ENCODE measurements around the gene CST7. TPM values are rescaled to one million over a fixed set of nuclear protein-coding genes. Genes with fewer than 3 reads are reported as not detected.

CST7 gene
- total and polyA plus RNA-seq, 2 experiments from 2014 or later = not detected

GRCh38 chr20:24942679-24943078 is 6.4 kb upstream of the CST7 start:
- Mint-ChIP-seq H3K27me3 (ENCODE audit: insufficient read depth, low read depth, poor library complexity) (peaks cover 2% of the 10 kb centered on the region), H3K9me3 (peaks cover 58% of the 10 kb centered on the region), H3K4me1 (no peaks in the 10 kb centered on the region), H3K36me3 (ENCODE audit: low read depth) (0 out of 3 replicates have a peak, but pooled peaks cover 5% of the 10 kb centered on the region), H3K4me3 (no peak overlapping the region), H3K27ac (no peak overlapping the region)
- Histone ChIP-seq H3F3A (replicated peaks; ENCODE audit: low read depth) (no peaks in the 10 kb centered on the region), H3K4me2 (no peak overlapping the region), H3K36me3 (ENCODE audit: insufficient read depth) (no peaks in the 10 kb centered on the region; the same call in 1 of the 2 replicates), H2AFZ (no peak overlapping the region), H3K4me3 (no peak overlapping the region), H3K27me3 (ENCODE audit: insufficient read depth) (no peaks in the 10 kb centered on the region), H3K79me2 (replicated peaks; ENCODE audit: insufficient read depth) (no peaks in the 10 kb centered on the region), H4K20me1 (replicated peaks; ENCODE audit: insufficient read depth) (no peaks in the 10 kb centered on the region), H3K4me1 (ENCODE audit: insufficient read depth) (no peaks in the 10 kb centered on the region), H3K27ac (ENCODE audit: low read depth) (no peak overlapping the region), H3K9me2 (ENCODE audit: insufficient read depth) (no peaks in the 10 kb centered on the region)
- DNase-seq (ENCODE audit: low spot score) = no peak
- TF ChIP-seq CTCF (conservative IDR thresholded peaks at IDR 0.05; ENCODE audit: low read depth in 2 of 2) = no peak
- no peak for ATAC-seq

DNA sequence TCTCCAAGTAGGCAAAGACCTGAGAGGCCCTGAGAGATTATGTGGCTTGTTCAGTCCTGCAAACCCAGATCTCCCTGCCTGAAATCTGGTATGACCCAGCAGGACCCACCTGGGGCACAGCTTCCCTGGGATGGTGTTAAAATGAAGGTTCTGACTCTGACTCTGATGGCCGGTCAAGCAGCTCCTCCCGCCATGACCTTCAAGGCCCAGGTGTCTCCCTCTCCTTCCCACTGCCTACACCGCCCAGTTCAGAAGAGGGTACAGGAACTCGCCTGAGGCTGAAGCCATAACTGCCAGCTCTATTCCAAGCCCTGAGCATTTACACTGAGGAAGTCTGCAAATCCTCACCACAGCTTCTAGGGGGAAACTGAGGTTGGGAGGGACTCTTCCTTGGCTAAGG is 5.9 kb upstream of the CST7 start:
- Mint-ChIP-seq H3K9me3 (peaks cover 58% of the 10 kb centered on the region), H3K4me1 (no peaks in the 10 kb centered on the region), H3K27ac (no peak overlapping the region), H3K36me3 (ENCODE audit: low read depth) (0 out of 3 replicates have a peak, but pooled peaks cover 5% of the 10 kb centered on the region), H3K4me3 (no peak overlapping the region), H3K27me3 (ENCODE audit: insufficient read depth, low read depth, poor library complexity) (peaks cover 2% of the 10 kb centered on the region)
- Histone ChIP-seq H3F3A (replicated peaks; ENCODE audit: low read depth) (no peaks in the 10 kb centered on the region), H3K27ac (ENCODE audit: low read depth) (no peak overlapping the region), H4K20me1 (replicated peaks; ENCODE audit: insufficient read depth) (no peaks in the 10 kb centered on the region), H3K79me2 (replicated peaks; ENCODE audit: insufficient read depth) (no peaks in the 10 kb centered on the region), H3K36me3 (ENCODE audit: insufficient read depth) (no peaks in the 10 kb centered on the region; the same call in 1 of the 2 replicates), H2AFZ (no peak overlapping the region), H3K4me2 (no peak overlapping the region), H3K9me2 (ENCODE audit: insufficient read depth) (no peaks in the 10 kb centered on the region), H3K4me1 (ENCODE audit: insufficient read depth) (no peaks in the 10 kb centered on the region), H3K4me3 (no peak overlapping the region), H3K27me3 (ENCODE audit: insufficient read depth) (no peaks in the 10 kb centered on the region)
- TF ChIP-seq EZH2 (IDR thresholded peaks at IDR 0.05; ENCODE audit: low read depth, unreplicated experiment) = no peak
- no peak for TF ChIP-seq POLR2AphosphoS5 (IDR thresholded peaks at IDR 0.05; ENCODE audit: low read depth)
- ATAC-seq (no peak), DNase-seq (ENCODE audit: low spot score) (no peak)

GRCh38 chr20:24943731-24944130 is 5.3 kb upstream of the CST7 start:
- H3K4me3 ChIP-seq = no peak overlapping the region
- no peak overlapping the region for H3K27ac Mint-ChIP-seq
- H3K9me2 ChIP-seq (ENCODE audit: insufficient read depth) = no peaks in the 10 kb centered on the region
- no peak for ATAC-seq
- no peak overlapping the region for H3K27ac ChIP-seq (ENCODE audit: low read depth)
- peaks cover 2% of the 10 kb centered on the region for H3K27me3 Mint-ChIP-seq (ENCODE audit: insufficient read depth, low read depth, poor library complexity)
- H3K79me2 ChIP-seq (replicated peaks; ENCODE audit: insufficient read depth) = no peaks in the 10 kb centered on the region
- 0 out of 3 replicates have a peak, but pooled peaks cover 5% of the 10 kb centered on the region for H3K36me3 Mint-ChIP-seq (ENCODE audit: low read depth)
- H3F3A ChIP-seq (replicated peaks; ENCODE audit: low read depth) = no peaks in the 10 kb centered on the region
- no peaks in the 10 kb centered on the region for H3K4me1 ChIP-seq (ENCODE audit: insufficient read depth)
- H2AFZ ChIP-seq = no peak overlapping the region
- H3K4me2 ChIP-seq = no peak overlapping the region
- H3K36me3 ChIP-seq (ENCODE audit: insufficient read depth) = no peaks in the 10 kb centered on the region; the same call in 1 of the 2 replicates
- no peaks in the 10 kb centered on the region for H4K20me1 ChIP-seq (replicated peaks; ENCODE audit: insufficient read depth)
- no peak overlapping the region for H3K4me3 Mint-ChIP-seq
- no peak for DNase-seq (ENCODE audit: low spot score)
- peaks cover 55% of the 10 kb centered on the region for H3K9me3 Mint-ChIP-seq
- H3K4me1 Mint-ChIP-seq = no peaks in the 10 kb centered on the region
- no peaks in the 10 kb centered on the region for H3K27me3 ChIP-seq (ENCODE audit: insufficient read depth)
- TF ChIP-seq ZNF114 (CRISPR knock-in tag; IDR thresholded peaks at IDR 0.05) (no peak), NANOG (IDR thresholded peaks at IDR 0.05; ENCODE audit: borderline replicate concordance) (no peak), EZH2phosphoT487 (IDR thresholded peaks at IDR 0.05; ENCODE audit: unreplicated experiment) (no peak), CTCF (conservative IDR thresholded peaks at IDR 0.05; ENCODE audit: low read depth in 2 of 2) (no peak), EZH2 (IDR thresholded peaks at IDR 0.05; ENCODE audit: low read depth, unreplicated experiment) (no peak), ZNF331 (CRISPR knock-in tag; IDR thresholded peaks at IDR 0.05; ENCODE audit: low read depth) (no peak), POLR2AphosphoS5 (IDR thresholded peaks at IDR 0.05; ENCODE audit: low read depth) (no peak), JUNB (IDR thresholded peaks at IDR 0.05; ENCODE audit: unreplicated experiment) (no peak), STAT1 (IDR thresholded peaks at IDR 0.05; ENCODE audit: unreplicated experiment) (no peak)
- TF ChIP-seq, protein P1, sequence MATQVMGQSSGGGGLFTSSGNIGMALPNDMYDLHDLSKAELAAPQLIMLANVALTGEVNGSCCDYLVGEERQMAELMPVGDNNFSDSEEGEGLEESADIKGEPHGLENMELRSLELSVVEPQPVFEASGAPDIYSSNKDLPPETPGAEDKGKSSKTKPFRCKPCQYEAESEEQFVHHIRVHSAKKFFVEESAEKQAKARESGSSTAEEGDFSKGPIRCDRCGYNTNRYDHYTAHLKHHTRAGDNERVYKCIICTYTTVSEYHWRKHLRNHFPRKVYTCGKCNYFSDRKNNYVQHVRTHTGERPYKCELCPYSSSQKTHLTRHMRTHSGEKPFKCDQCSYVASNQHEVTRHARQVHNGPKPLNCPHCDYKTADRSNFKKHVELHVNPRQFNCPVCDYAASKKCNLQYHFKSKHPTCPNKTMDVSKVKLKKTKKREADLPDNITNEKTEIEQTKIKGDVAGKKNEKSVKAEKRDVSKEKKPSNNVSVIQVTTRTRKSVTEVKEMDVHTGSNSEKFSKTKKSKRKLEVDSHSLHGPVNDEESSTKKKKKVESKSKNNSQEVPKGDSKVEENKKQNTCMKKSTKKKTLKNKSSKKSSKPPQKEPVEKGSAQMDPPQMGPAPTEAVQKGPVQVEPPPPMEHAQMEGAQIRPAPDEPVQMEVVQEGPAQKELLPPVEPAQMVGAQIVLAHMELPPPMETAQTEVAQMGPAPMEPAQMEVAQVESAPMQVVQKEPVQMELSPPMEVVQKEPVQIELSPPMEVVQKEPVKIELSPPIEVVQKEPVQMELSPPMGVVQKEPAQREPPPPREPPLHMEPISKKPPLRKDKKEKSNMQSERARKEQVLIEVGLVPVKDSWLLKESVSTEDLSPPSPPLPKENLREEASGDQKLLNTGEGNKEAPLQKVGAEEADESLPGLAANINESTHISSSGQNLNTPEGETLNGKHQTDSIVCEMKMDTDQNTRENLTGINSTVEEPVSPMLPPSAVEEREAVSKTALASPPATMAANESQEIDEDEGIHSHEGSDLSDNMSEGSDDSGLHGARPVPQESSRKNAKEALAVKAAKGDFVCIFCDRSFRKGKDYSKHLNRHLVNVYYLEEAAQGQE (IDR thresholded peaks at IDR 0.05; ENCODE audit: unreplicated experiment) = no peak
- TF ChIP-seq, protein P2, sequence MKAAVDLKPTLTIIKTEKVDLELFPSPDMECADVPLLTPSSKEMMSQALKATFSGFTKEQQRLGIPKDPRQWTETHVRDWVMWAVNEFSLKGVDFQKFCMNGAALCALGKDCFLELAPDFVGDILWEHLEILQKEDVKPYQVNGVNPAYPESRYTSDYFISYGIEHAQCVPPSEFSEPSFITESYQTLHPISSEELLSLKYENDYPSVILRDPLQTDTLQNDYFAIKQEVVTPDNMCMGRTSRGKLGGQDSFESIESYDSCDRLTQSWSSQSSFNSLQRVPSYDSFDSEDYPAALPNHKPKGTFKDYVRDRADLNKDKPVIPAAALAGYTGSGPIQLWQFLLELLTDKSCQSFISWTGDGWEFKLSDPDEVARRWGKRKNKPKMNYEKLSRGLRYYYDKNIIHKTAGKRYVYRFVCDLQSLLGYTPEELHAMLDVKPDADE (IDR thresholded peaks at IDR 0.05) = no peak
